HepG2 (cell line): ENCODE results near the gene TTLL7. TPM values are rescaled to one million over a fixed set of nuclear protein-coding genes. Genes with fewer than 3 reads are reported as not detected.

Experiments used
- ATAC-seq: fragments of 200-7000 bp; cut with Tn5 transposase; 3 replicates; pipeline ENCODE4 v1.9.1; 2020; ENCODE audit warnings: mild to moderate bottlenecking, moderate library complexity
- BruUV-seq: library from RNA; stranded (reverse); fragments of 400-500 nt; replicated peaks from 2 replicates; lab custom pipeline; 2021; lab: Mats Ljungman, UMichigan
- CTCF ChIA-PET: fragments of 300-600 bp; formaldehyde crosslinking; extraction: SDS; loops from one replicate; lab custom pipeline; 2021; ENCODE audit warnings: low total read pairs, inconsistent platforms, low intra/inter-chr PET ratio; lab: Yijun Ruan, JAX
- POLR2A ChIA-PET: fragments of 350-600 bp; sonication (Branson Sonifier 250); formaldehyde crosslinking; loops from one replicate; lab custom pipeline; 2020; ENCODE audit warnings: antibody characterized with exemption, inconsistent platforms; lab: Yijun Ruan, JAX
- DNase-seq: peaks from one replicate; pipeline ENCODE4 v3.0.0-alpha.2; 2015; ENCODE audit warnings: low spot score
- FAIRE-seq: peaks from 3 replicates; lab custom pipeline; 2011; peaks lifted over from hg19 to GRCh38; lab: Jason Lieb, UNC
- H2AFZ ChIP-seq: one replicate; pipeline ENCODE4 v1.6.1; 2011; ENCODE audit warnings: low read length, inconsistent platforms
- H3K27ac ChIP-seq: fragments of 300-600 bp; 3 replicates; pipeline ENCODE4 v1.8.0; 2011; ENCODE audit warnings: mixed run types, mild to moderate bottlenecking, mixed read lengths, low read length, inconsistent platforms; ENCODE audit not compliant: insufficient read depth; ENCODE audit errors: extremely low read length
- H3K27me3 ChIP-seq, 2 experiments: fragments of 200-600 bp in 1 of 2; 2 replicates in 1 of 2; 3 replicates in 1 of 2; pipeline versions ENCODE4 v1.6.0 to v1.8.0; 2011; ENCODE audit warnings: low read length in 2 of 2, mild to moderate bottlenecking in 2 of 2, moderate library complexity in 2 of 2, inconsistent platforms in 1 of 2; ENCODE audit not compliant: insufficient read depth in 2 of 2, control insufficient read depth in 1 of 2
- H3K36me3 ChIP-seq, 2 experiments: fragments of 200-600 bp in 1 of 2; replicated peaks in 1 of 2; 2 replicates in 1 of 2; 3 replicates in 1 of 2; pipeline versions ENCODE4 v1.5.1 to v1.8.0; 2011; ENCODE audit warnings: low read length in 2 of 2, inconsistent platforms in 1 of 2; ENCODE audit not compliant: insufficient read depth in 2 of 2, control insufficient read depth in 1 of 2
- H3K4me1 ChIP-seq: 2 replicates; pipeline ENCODE4 v1.5.1; 2012; ENCODE audit warnings: low read length, inconsistent platforms; ENCODE audit not compliant: insufficient read depth
- H3K4me2 ChIP-seq: 2 replicates; pipeline ENCODE4 v1.6.0; 2011; ENCODE audit warnings: low read depth, low read length, inconsistent platforms
- H3K4me3 ChIP-seq, 3 experiments: fragments of 200-600 bp in 1 of 3; sonication (generic), shearing (Covaris generic) in 1 of 3; replicated peaks in 1 of 3; 2 replicates each; pipeline ENCODE4 v1.5.1; 2011 to 2016; ENCODE audit warnings: low read length in 3 of 3, inconsistent platforms in 2 of 3, low read depth in 2 of 3, mild to moderate bottlenecking in 2 of 3, control low read depth in 1 of 3, mixed read lengths in 1 of 3; ENCODE audit not compliant: insufficient read depth in 1 of 3
- H3K79me2 ChIP-seq: one replicate; pipeline ENCODE4 v1.6.1; 2011; ENCODE audit warnings: low read length, inconsistent platforms; ENCODE audit not compliant: insufficient read depth
- H3K9ac ChIP-seq: 2 replicates; pipeline ENCODE4 v1.6.0; 2011; ENCODE audit warnings: mild to moderate bottlenecking, low read depth, low read length, inconsistent platforms; ENCODE audit not compliant: insufficient read depth
- H3K9me3 ChIP-seq: 2 replicates; pipeline ENCODE4 v1.5.1; 2012; ENCODE audit warnings: mild to moderate bottlenecking, low read length
- H4K20me1 ChIP-seq: 2 replicates; pipeline ENCODE4 v1.6.0; 2011; ENCODE audit warnings: inconsistent platforms, mild to moderate bottlenecking, low read length, moderate library complexity; ENCODE audit not compliant: insufficient read depth
- ARID2 ChIP-seq: sonication (generic); formaldehyde crosslinking; IDR thresholded peaks from 2 replicates; pipeline ENCODE4 v1.8.1; 2022; ENCODE audit warnings: mild to moderate bottlenecking, missing genetic modification reagents, borderline replicate concordance
- ETV5 ChIP-seq: IDR thresholded peaks from 2 replicates; pipeline ENCODE4 v1.6.1; 2018; ENCODE audit warnings: missing biosample characterization, missing genetic modification reagents, inconsistent platforms, borderline replicate concordance
- EZH2 ChIP-seq: conservative IDR thresholded peaks from 2 replicates; pipeline ENCODE4 v1.6.1; 2012; ENCODE audit warnings: mild to moderate bottlenecking, low read depth, low read length, moderate library complexity
- FOXP1 ChIP-seq, 2 experiments: fragments of 450-650 bp in 1 of 2; IDR thresholded peaks; 2 replicates each; pipeline ENCODE4 v1.6.1; 2017 to 2018; ENCODE audit warnings: antibody characterized with exemption in 1 of 2
- IRF9 ChIP-seq: sonication (generic); formaldehyde crosslinking; IDR thresholded peaks from 2 replicates; pipeline ENCODE4 v1.8.0; 2022; ENCODE audit warnings: missing genetic modification reagents, mild to moderate bottlenecking, borderline replicate concordance
- NCOA5 ChIP-seq: sonication (generic); formaldehyde crosslinking; IDR thresholded peaks from 2 replicates; pipeline ENCODE4 v1.4.0; 2020; ENCODE audit warnings: missing genetic modification reagents
- PCBP2 ChIP-seq: fragments of 200-400 bp; formaldehyde crosslinking; optimal IDR thresholded peaks from 2 replicates; pipeline ENCODE3; 2018; ENCODE audit warnings: low read length, low read depth; ENCODE audit not compliant: poor library complexity, severe bottlenecking
- STAT6 ChIP-seq: sonication (generic); formaldehyde crosslinking; IDR thresholded peaks from 2 replicates; pipeline ENCODE4 v1.4.0; 2020; ENCODE audit warnings: missing genetic modification reagents, mild to moderate bottlenecking, borderline replicate concordance
- U2AF1 ChIP-seq: fragments of 200-400 bp; formaldehyde crosslinking; optimal IDR thresholded peaks from 2 replicates; pipeline ENCODE3; 2017; ENCODE audit warnings: mild to moderate bottlenecking, low read depth, low read length
- ZFP62 ChIP-seq: sonication (generic); formaldehyde crosslinking; IDR thresholded peaks from 2 replicates; pipeline ENCODE4 v1.4.0; 2020; ENCODE audit warnings: missing genetic modification reagents
- ZNF614 ChIP-seq: IDR thresholded peaks from 2 replicates; pipeline ENCODE4 v1.6.1; 2018; ENCODE audit warnings: missing biosample characterization, missing genetic modification reagents, inconsistent platforms, borderline replicate concordance
- WGBS: methylation state at CpG from one replicate; pipeline ENCODE4 v1.1.6; 2017; ENCODE audit warnings: low lambda C conversion rate; 5-methylcytosine and 5-hydroxymethylcytosine counted together
- in situ Hi-C: cut with HindIII; loops from 2 replicates; pipeline ENCODE4 v1.10.0; 2017; ENCODE audit warnings: low pct_unique_long_range_greater_than_20kb; ENCODE audit not compliant: extremely low pct_ligation_motif_present
- intact Hi-C: fragments of 100-400 bp; cut with micrococcal nuclease; formaldehyde crosslinking; loops from one replicate; pipeline ENCODE4 v1.10.0; 2022; ENCODE audit not compliant: unreplicated experiment
- polyA plus RNA-seq, 8 experiments: library from polyadenylated mRNA; depleted of rRNA in 3 of 8; stranded (reverse) in 7 of 8; unstranded in 1 of 8; fragments of >200 nt; fragmentation: Illumina TruSeq in 4 of 8; extraction: Trizol in 4 of 8; gene quantifications; 2 replicates each; pipeline versions ENCODE4 v1.2.1 to v1.2.3, GENCODE V29; 2011 to 2016; ENCODE audit warnings: low read depth in 4 of 8, missing spikeins in 1 of 8, mixed read lengths in 1 of 8; ENCODE audit not compliant: insufficient read depth in 1 of 8
- total RNA-seq, 5 experiments: library from RNA; depleted of rRNA; stranded (reverse); fragments of >200 nt; fragmentation: Illumina TruSeq; extraction: Trizol; gene quantifications; 2 replicates each; pipeline ENCODE4 v1.2.3, GENCODE V29; 2016; ENCODE audit warnings: low read depth in 1 of 5
- TF ChIP-seq, protein P1 (sequence below): sonication (generic); formaldehyde crosslinking; conservative IDR thresholded peaks from 2 replicates; pipeline ENCODE4 v1.8.1; 2023; ENCODE audit warnings: missing genetic modification reagents

Gene TTLL7
- total and polyA plus RNA-seq, 2 of the 13 experiments (the other 11 are each of a cell fraction or from before 2014, with no cell fraction given) = 0.07 to 0.22 TPM

GRCh38 chr1:84025966-84026365, 27.0 kb upstream of the TTLL7 start:
- in situ Hi-C loops (no loop called here), intact Hi-C loops (no loop called here)
- Histone ChIP-seq H3K4me2 (no peak overlapping the region), H4K20me1 (no peaks in the 10 kb centered on the region), H3K27me3 (no peaks in the 10 kb centered on the region), H3K9me3 (no peaks in the 10 kb centered on the region), H3K79me2 (no peaks in the 10 kb centered on the region), H3K4me1 (no peaks in the 10 kb centered on the region), H3K27ac (no peak overlapping the region), H3K4me3 (no peak overlapping the region), H3K36me3 (no peaks in the 10 kb centered on the region), H2AFZ (no peak overlapping the region), H3K9ac (no peak overlapping the region)
- no TSS peak for BruUV-seq
- no peak for TF ChIP-seq ZFP62
- no peak for TF ChIP-seq ZNF614 (CRISPR knock-in tag)
- TF ChIP-seq STAT6 (CRISPR knock-in tag) = no peak
- TF ChIP-seq NCOA5 (CRISPR knock-in tag) = no peak
- DNase-seq (no peak), ATAC-seq (no peak), FAIRE-seq (no peak)
- POLR2A ChIA-PET = no interaction called here
- CTCF ChIA-PET = no interaction called here
- 11% methylated on average over 3 of the region's 3 CpGs for WGBS

GRCh38 chr1:84021822-84022221, 22.9 kb upstream of the TTLL7 start:
- Histone ChIP-seq H3K4me1 (no peaks in the 10 kb centered on the region), H2AFZ (no peak overlapping the region), H3K36me3 (no peaks in the 10 kb centered on the region), H3K4me2 (no peak overlapping the region), H3K4me3 (no peak overlapping the region), H3K79me2 (no peaks in the 10 kb centered on the region), H3K27ac (no peak overlapping the region), H3K9ac (no peak overlapping the region), H3K27me3 (no peaks in the 10 kb centered on the region), H4K20me1 (no peaks in the 10 kb centered on the region), H3K9me3 (no peaks in the 10 kb centered on the region)
- intact Hi-C loops = no loop called here
- DNase-seq (no peak), FAIRE-seq (no peak), ATAC-seq (no peak)
- POLR2A ChIA-PET = no interaction called here
- TF ChIP-seq, protein P1, sequence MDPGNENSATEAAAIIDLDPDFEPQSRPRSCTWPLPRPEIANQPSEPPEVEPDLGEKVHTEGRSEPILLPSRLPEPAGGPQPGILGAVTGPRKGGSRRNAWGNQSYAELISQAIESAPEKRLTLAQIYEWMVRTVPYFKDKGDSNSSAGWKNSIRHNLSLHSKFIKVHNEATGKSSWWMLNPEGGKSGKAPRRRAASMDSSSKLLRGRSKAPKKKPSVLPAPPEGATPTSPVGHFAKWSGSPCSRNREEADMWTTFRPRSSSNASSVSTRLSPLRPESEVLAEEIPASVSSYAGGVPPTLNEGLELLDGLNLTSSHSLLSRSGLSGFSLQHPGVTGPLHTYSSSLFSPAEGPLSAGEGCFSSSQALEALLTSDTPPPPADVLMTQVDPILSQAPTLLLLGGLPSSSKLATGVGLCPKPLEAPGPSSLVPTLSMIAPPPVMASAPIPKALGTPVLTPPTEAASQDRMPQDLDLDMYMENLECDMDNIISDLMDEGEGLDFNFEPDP (CRISPR knock-in tag) = no peak
- TF ChIP-seq U2AF1 (no peak), PCBP2 (no peak), EZH2 (no peak), ETV5 (CRISPR knock-in tag) (no peak), FOXP1 (IDR thresholded peaks at IDR 0.05) (no peak), FOXP1 (CRISPR knock-in tag; IDR thresholded peaks at IDR 0.05) (no peak), IRF9 (CRISPR knock-in tag) (no peak), ARID2 (no peak)
- in situ Hi-C loops = no loop called here
- CTCF ChIA-PET = no interaction called here
- 34% methylated on average over 6 of the region's 6 CpGs for WGBS
- no TSS peak for BruUV-seq
